KMS-11 (cell line): ENCODE data around the gene PRKCZ.

Experiments used
- H2AFZ ChIP-seq: fragments of 200-600 bp; sonication (generic); 2 replicates; pipeline ENCODE4 v1.6.1; 2016; ENCODE audit warnings: antibody characterized with exemption, mixed run types, low read depth
- H3K27ac ChIP-seq: fragments of 200-600 bp; sonication (generic); 2 replicates; pipeline ENCODE4 v1.6.1; 2016; ENCODE audit warnings: mild to moderate bottlenecking, mixed run types
- H3K27me3 ChIP-seq: fragments of 200-600 bp; sonication (generic); 2 replicates; pipeline ENCODE4 v1.6.1; 2017; ENCODE audit warnings: mild to moderate bottlenecking, low read depth, mixed run types, moderate library complexity; ENCODE audit not compliant: insufficient read depth
- H3K36me3 ChIP-seq: fragments of 200-600 bp; sonication (generic); 2 replicates; pipeline ENCODE4 v1.6.1; 2017; ENCODE audit warnings: mild to moderate bottlenecking, mixed run types; ENCODE audit not compliant: insufficient read depth
- H3K4me1 ChIP-seq: fragments of 200-600 bp; sonication (generic); 2 replicates; pipeline ENCODE4 v1.6.1; 2016; ENCODE audit warnings: mild to moderate bottlenecking, low read depth, mixed run types; ENCODE audit not compliant: poor library complexity, severe bottlenecking
- H3K4me2 ChIP-seq: fragments of 200-600 bp; sonication (generic); 2 replicates; pipeline ENCODE4 v1.7.0; 2016; ENCODE audit warnings: mild to moderate bottlenecking, mixed run types
- H3K4me3 ChIP-seq: fragments of 200-600 bp; sonication (generic); IDR thresholded peaks from 2 replicates; pipeline ENCODE4 v1.6.1; 2017; ENCODE audit warnings: low read depth, low read length, mixed read lengths; ENCODE audit not compliant: insufficient read depth
- H3K79me2 ChIP-seq: fragments of 200-600 bp; sonication (generic); 2 replicates; pipeline ENCODE4 v1.6.1; 2016; ENCODE audit warnings: low read depth, mixed run types; ENCODE audit not compliant: insufficient read depth
- H3K9ac ChIP-seq: fragments of 200-600 bp; sonication (generic); 2 replicates; pipeline ENCODE4 v1.6.1; 2016; ENCODE audit warnings: mild to moderate bottlenecking, mixed run types
- H4K20me1 ChIP-seq: fragments of 200-600 bp; sonication (generic); 2 replicates; pipeline ENCODE4 v1.6.1; 2016; ENCODE audit warnings: mild to moderate bottlenecking, mixed run types; ENCODE audit not compliant: insufficient read depth
- CTCF ChIP-seq: fragments of 200-600 bp; sonication (generic); conservative IDR thresholded peaks from 2 replicates; pipeline ENCODE4 v1.6.1; 2017; ENCODE audit warnings: low read depth, mild to moderate bottlenecking, antibody characterized with exemption, low read length, moderate library complexity, mixed read lengths

PRKCZ gene

GRCh38 chr1:2148691-2149090 lies 98.5 kb downstream of the PRKCZ start:
- Histone ChIP-seq H3K4me3 (no peak overlapping the region), H4K20me1 (no peaks in the 10 kb centered on the region), H3K36me3 (no peaks in the 10 kb centered on the region), H2AFZ (no peak overlapping the region), H3K27me3 (peaks cover 36% of the 10 kb centered on the region; the same call in 1 of the 2 replicates), H3K4me1 (no peaks in the 10 kb centered on the region), H3K79me2 (no peaks in the 10 kb centered on the region), H3K4me2 (no peak overlapping the region), H3K9ac (no peak overlapping the region), H3K27ac (no peak overlapping the region)
- TF ChIP-seq CTCF: no peak

GRCh38 chr1:2150801-2151200 lies 100.6 kb downstream of the PRKCZ start:
- H3K4me1 ChIP-seq: no peaks in the 10 kb centered on the region

GRCh38 chr1:2151252-2151651 lies 101.0 kb downstream of the PRKCZ start:
- no peaks in the 10 kb centered on the region for H4K20me1 ChIP-seq
- no peaks in the 10 kb centered on the region for H3K4me1 ChIP-seq
- no peaks in the 10 kb centered on the region for H3K36me3 ChIP-seq
- TF ChIP-seq CTCF: no peak
- H3K4me2 ChIP-seq: no peak overlapping the region
- no peak overlapping the region for H3K9ac ChIP-seq
- H2AFZ ChIP-seq: no peak overlapping the region
- H3K4me3 ChIP-seq: no peak overlapping the region
- H3K79me2 ChIP-seq: no peaks in the 10 kb centered on the region
- peaks cover 45% of the 10 kb centered on the region; the same call in 1 of the 2 replicates for H3K27me3 ChIP-seq
- H3K27ac ChIP-seq: no peak overlapping the region

More at GRCh38 chr1:2150801-2151200, 100.6 kb downstream of the PRKCZ start:
- Histone ChIP-seq H3K36me3 (no peaks in the 10 kb centered on the region), H3K4me3 (no peak overlapping the region), H3K27me3 (peaks cover 46% of the 10 kb centered on the region; the same call in 1 of the 2 replicates), H4K20me1 (no peaks in the 10 kb centered on the region), H3K27ac (no peak overlapping the region), H3K79me2 (no peaks in the 10 kb centered on the region), H2AFZ (no peak overlapping the region), H3K9ac (no peak overlapping the region), H3K4me2 (no peak overlapping the region)
- no peak for TF ChIP-seq CTCF

GRCh38 chr1:2151911-2152310 lies 101.7 kb downstream of the PRKCZ start:
- no peaks in the 10 kb centered on the region for H3K4me1 ChIP-seq
- no peaks in the 10 kb centered on the region for H3K36me3 ChIP-seq
- H3K4me3 ChIP-seq: no peak overlapping the region

More at GRCh38 chr1:2151911-2152310, 101.7 kb downstream of the PRKCZ start:
- no peaks in the 10 kb centered on the region for H4K20me1 ChIP-seq
- no peak overlapping the region for H3K9ac ChIP-seq
- no peak overlapping the region for H2AFZ ChIP-seq
- H3K4me2 ChIP-seq: no peak overlapping the region
- TF ChIP-seq CTCF: no peak
- no peaks in the 10 kb centered on the region for H3K79me2 ChIP-seq
- H3K27me3 ChIP-seq: peaks cover 49% of the 10 kb centered on the region; the same call in 1 of the 2 replicates
- H3K27ac ChIP-seq: no peak overlapping the region
